Endometrial microvascular endothelial cells (primary cell): ENCODE results near the gene SAA1. TPM values are rescaled to one million over a fixed set of nuclear protein-coding genes. Genes with fewer than 3 reads are reported as not detected.

ENCODE experiments used
- in situ Hi-C: cut with HindIII; loops from 2 replicates; pipeline ENCODE4 v1.10.0; 2017; ENCODE audit warnings: low sequenced_read_pairs, low pct_unique_long_range_greater_than_20kb; ENCODE audit errors: inconsistent ontology term
- total RNA-seq: library from RNA; depleted of rRNA; stranded (reverse); fragments of >200 nt; gene quantifications from one replicate; pipeline ENCODE4 v1.2.3, GENCODE V29; 2015; ENCODE audit errors: inconsistent ontology term

Gene SAA1
- total RNA-seq, 1 donor from 2014 or later = not detected

- in situ Hi-C loops = no loop called here
Measured at GRCh38 chr11:18299721-18300120, 33.7 kb downstream of the SAA1 start.

GRCh38 chr11:18304745-18305144 lies 38.7 kb downstream of the SAA1 start:
- in situ Hi-C loops = no loop called here

GRCh38 chr11:18307461-18308139 lies 41.5 kb downstream of the SAA1 start:
- in situ Hi-C loops = no loop called here

GRCh38 chr11:18308242-18308641 lies 42.2 kb downstream of the SAA1 start:
- in situ Hi-C loops = no loop called here

- in situ Hi-C loops = no loop called here
Measured at GRCh38 chr11:18309691-18310090, 43.6 kb downstream of the SAA1 start.

GRCh38 chr11:18310800-18311340 lies 44.8 kb downstream of the SAA1 start:
- in situ Hi-C loops = no loop called here

- in situ Hi-C loops = no loop called here
Measured at GRCh38 chr11:18312012-18312411, 45.9 kb downstream of the SAA1 start.

GRCh38 chr11:18312663-18313420 lies 46.8 kb downstream of the SAA1 start:
- in situ Hi-C loops = no loop called here

- in situ Hi-C loops = no loop called here
Measured at GRCh38 chr11:18313965-18314763, 48.1 kb downstream of the SAA1 start.

GRCh38 chr11:18314784-18315523 lies 48.9 kb downstream of the SAA1 start:
- in situ Hi-C loops = no loop called here

GRCh38 chr11:18315893-18316292 lies 49.8 kb downstream of the SAA1 start:
- in situ Hi-C loops = no loop called here

- in situ Hi-C loops = no loop called here
Measured at GRCh38 chr11:18317551-18317950, 51.5 kb downstream of the SAA1 start.

Other genes starting within 250 kb of the SAA1 start
- gene TPH1, start 220.0 kb upstream of the SAA1 start, total RNA-seq = not detected
- 32.0 TPM for gene SAAL1, start 160.2 kb upstream of the SAA1 start, total RNA-seq
- gene MRGPRX3, start 133.7 kb upstream of the SAA1 start, total RNA-seq = not detected
- not detected for gene MRGPRX4, start 93.4 kb upstream of the SAA1 start, total RNA-seq
- gene SAA4, start 29.5 kb upstream of the SAA1 start, total RNA-seq = not detected
- not detected for gene SAA2, start 17.6 kb upstream of the SAA1 start, total RNA-seq
- gene HPS5, start 55.9 kb downstream of the SAA1 start, total RNA-seq = 19.1 TPM
- gene GTF2H1, start 56.3 kb downstream of the SAA1 start, total RNA-seq = 64.0 TPM
- gene LDHA, start 128.3 kb downstream of the SAA1 start, total RNA-seq = 1,100 TPM
- gene LDHC, start 146.1 kb downstream of the SAA1 start, total RNA-seq = not detected
- gene LDHAL6A, start 189.6 kb downstream of the SAA1 start, total RNA-seq = not detected